K562 (cell line): Measurements from ENCODE around the gene DYNC1H1. TPM values are rescaled to one million over a fixed set of nuclear protein-coding genes. Genes with fewer than 3 reads are reported as not detected.
A peak's percentile ranks its signal among the peaks of the same experiment; 100 is the strongest.

ENCODE experiments used
- BHLHE40 ChIP-seq: IDR thresholded peaks from 2 replicates; pipeline ENCODE4 v1.6.1; 2011; ENCODE audit warnings: low read length, improper control_type of control experiment
- CBFB ChIP-seq: sonication (generic); formaldehyde crosslinking; IDR thresholded peaks from 2 replicates; pipeline ENCODE4 v1.4.0; 2020; ENCODE audit warnings: mild to moderate bottlenecking, missing genetic modification reagents
- DACH1 ChIP-seq: fragments of 450-650 bp; IDR thresholded peaks from 2 replicates; pipeline ENCODE4 v1.6.1; 2018; ENCODE audit not compliant: partially characterized antibody
- GATAD2A ChIP-seq: fragments of 450-650 bp; IDR thresholded peaks from 2 replicates; pipeline ENCODE4 v1.6.1; 2017
- MYC ChIP-seq, 2 experiments: fragments of 250-450 bp in 1 of 2; sonication (Bioruptor Pico) in 1 of 2; IDR thresholded peaks; 2 replicates each; pipeline versions ENCODE4 v1.5.1 to v1.6.1; 2012 to 2021; ENCODE audit warnings: low read depth in 2 of 2, borderline replicate concordance in 1 of 2, improper control_type of control experiment in 1 of 2, low read length in 1 of 2, mild to moderate bottlenecking in 1 of 2, moderate library complexity in 1 of 2
- PHB2 ChIP-seq: fragments of 450-650 bp; IDR thresholded peaks from 2 replicates; pipeline ENCODE4 v1.6.1; 2017; ENCODE audit warnings: low read depth
- RFX1 ChIP-seq: fragments of 450-650 bp; IDR thresholded peaks from 2 replicates; pipeline ENCODE4 v1.6.1; 2016; ENCODE audit warnings: mild to moderate bottlenecking, moderate library complexity
- SRF ChIP-seq, 2 experiments: fragments of 250-450, 450-650 bp in 1 of 2; sonication (Bioruptor Pico) in 1 of 2; sonication (generic) in 1 of 2; formaldehyde crosslinking; IDR thresholded peaks; 2 replicates each; pipeline versions ENCODE4 v1.5.0 to v1.5.1; 2020 to 2022; ENCODE audit warnings: mild to moderate bottlenecking in 1 of 2, missing genetic modification reagents in 1 of 2
- TEAD1 ChIP-seq, 2 experiments: fragments of 450-650 bp in 1 of 2; sonication (generic) in 1 of 2; formaldehyde crosslinking; IDR thresholded peaks; 2 replicates each; pipeline versions ENCODE4 v1.4.0 to v1.8.0; 2020 to 2022; ENCODE audit warnings: mild to moderate bottlenecking in 2 of 2, missing genetic modification reagents in 1 of 2
- ZNF282 ChIP-seq: sonication (generic); formaldehyde crosslinking; IDR thresholded peaks from 2 replicates; pipeline ENCODE4 v1.8.1; 2023; ENCODE audit warnings: missing genetic modification reagents
- ZNF583 ChIP-seq: fragments of 250-450 bp; sonication (Bioruptor Pico); IDR thresholded peaks from 2 replicates; pipeline ENCODE4 v1.4.0; 2020
- polyA plus RNA-seq, 8 experiments: library from polyadenylated mRNA; depleted of rRNA in 4 of 8; stranded (reverse) in 5 of 8; unstranded in 3 of 8; fragments of >200 nt; fragmentation: Nextera tagmentation in 2 of 8; fragmentation: Illumina TruSeq in 1 of 8; extraction: Ambion mirVana in 2 of 8; extraction: Trizol in 1 of 8; gene quantifications; 2 replicates each; pipeline versions ENCODE4 v1.2.1 to v1.2.3, GENCODE V29; 2011 to 2014; ENCODE audit warnings: inconsistent platforms in 1 of 8, missing spikeins in 1 of 8
- total RNA-seq, 7 experiments: library from RNA; depleted of rRNA in 6 of 7; stranded (reverse); fragments of >200 nt in 6 of 7; fragmentation: Illumina TruSeq in 2 of 7; extraction: Trizol in 2 of 7; gene quantifications; 2 replicates each; pipeline versions ENCODE4 v1.2.1 to v1.2.3, GENCODE V29; 2011 to 2021; ENCODE audit warnings: low replicate concordance in 1 of 7
- TF ChIP-seq, protein P1 (sequence below), 2 experiments: IDR thresholded peaks; 2 replicates each; pipeline ENCODE4 v1.6.1; 2011; ENCODE audit warnings: borderline replicate concordance in 1 of 2, control low read depth in 1 of 2, low read depth in 1 of 2, low read length in 1 of 2, mild to moderate bottlenecking in 1 of 2, mixed read lengths in 1 of 2, moderate library complexity in 1 of 2; ENCODE audit not compliant: insufficient read depth in 1 of 2, insufficient read length in 1 of 2, poor library complexity in 1 of 2, severe bottlenecking in 1 of 2; ENCODE audit errors: extremely low read depth in 1 of 2
- TF ChIP-seq, protein P2 (sequence below): fragments of 450-650 bp; IDR thresholded peaks from 2 replicates; pipeline ENCODE4 v1.6.1; 2016; ENCODE audit warnings: antibody characterized with exemption
- TF ChIP-seq, protein P3 (sequence below), 2 experiments: IDR thresholded peaks in 1 of 2; conservative IDR thresholded peaks in 1 of 2; 2 replicates each; pipeline ENCODE4 v1.6.1; 2016; ENCODE audit warnings: low read depth in 2 of 2, mild to moderate bottlenecking in 1 of 2, missing compliant biosample characterization in 1 of 2, missing genetic modification characterization in 1 of 2, moderate library complexity in 1 of 2
- TF ChIP-seq, protein P4 (sequence below): sonication (generic); formaldehyde crosslinking; IDR thresholded peaks from 2 replicates; pipeline ENCODE4 v1.4.0; 2020; ENCODE audit warnings: mild to moderate bottlenecking, missing genetic modification reagents
- TF ChIP-seq, protein P5 (sequence below): fragments of 200-800 bp; sonication (Bioruptor generic); IDR thresholded peaks from 2 replicates; pipeline ENCODE4 v1.6.1; 2017; ENCODE audit warnings: missing genetic modification characterization, missing compliant biosample characterization

Gene DYNC1H1
- total and polyA plus RNA-seq, 9 of the 15 experiments (the other 6 are each of a cell fraction or from before 2014, with no cell fraction given): 31.9 to 335 (median 115) TPM

DNA sequence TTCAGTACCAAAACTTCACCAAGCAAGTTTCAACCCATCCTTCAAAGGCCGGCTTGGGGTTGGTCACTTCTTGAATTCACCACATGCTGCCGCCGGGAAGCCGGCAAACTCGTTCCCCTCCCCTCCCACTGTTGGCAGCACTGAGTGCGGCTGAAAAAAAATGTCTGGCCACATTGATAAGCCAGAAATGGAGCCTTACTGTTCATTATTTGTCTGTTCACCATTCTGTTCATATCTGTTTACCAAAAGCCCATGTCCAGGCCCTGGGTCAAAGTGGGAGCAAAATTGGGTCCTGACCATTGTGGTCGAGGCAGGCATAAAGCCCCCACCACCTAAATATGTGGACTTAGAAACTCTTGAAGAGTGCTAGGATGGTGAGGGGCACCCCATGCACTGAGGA is 129.7 kb downstream of the DYNC1H1 start (continued):
- TF ChIP-seq, protein P1, sequence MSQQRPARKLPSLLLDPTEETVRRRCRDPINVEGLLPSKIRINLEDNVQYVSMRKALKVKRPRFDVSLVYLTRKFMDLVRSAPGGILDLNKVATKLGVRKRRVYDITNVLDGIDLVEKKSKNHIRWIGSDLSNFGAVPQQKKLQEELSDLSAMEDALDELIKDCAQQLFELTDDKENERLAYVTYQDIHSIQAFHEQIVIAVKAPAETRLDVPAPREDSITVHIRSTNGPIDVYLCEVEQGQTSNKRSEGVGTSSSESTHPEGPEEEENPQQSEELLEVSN (IDR thresholded peaks at IDR 0.05; ENCODE audit: borderline replicate concordance in 1 of 2, extremely low read depth in 1 of 2, insufficient read depth in 1 of 2, insufficient read length in 1 of 2, low read depth in 1 of 2, low read length in 1 of 2, poor library complexity in 1 of 2, severe bottlenecking in 1 of 2): peak in 1 of 2 experiments; percentile 37
- TF ChIP-seq BHLHE40 (0 out of 2 replicates have a peak, but pooled peaks have one; percentile 5), ZNF282 (CRISPR knock-in tag) (no peak), RFX1 (no peak), CBFB (CRISPR knock-in tag) (no peak), GATAD2A (0 out of 2 replicates have a peak, but pooled peaks have one; percentile 56), ZNF583 (no peak), MYC (IDR thresholded peaks at IDR 0.05; ENCODE audit: low read depth, low read length) (peak; percentile 44; the same call in 1 of the 2 replicates), MYC (CRISPR knock-in tag; IDR thresholded peaks at IDR 0.05; ENCODE audit: borderline replicate concordance, low read depth) (no peak), DACH1 (no peak), PHB2 (no peak), TEAD1 (CRISPR knock-in tag; IDR thresholded peaks at IDR 0.05) (no peak), SRF (CRISPR knock-in tag; IDR thresholded peaks at IDR 0.05) (no peak)
- TF ChIP-seq, protein P2, sequence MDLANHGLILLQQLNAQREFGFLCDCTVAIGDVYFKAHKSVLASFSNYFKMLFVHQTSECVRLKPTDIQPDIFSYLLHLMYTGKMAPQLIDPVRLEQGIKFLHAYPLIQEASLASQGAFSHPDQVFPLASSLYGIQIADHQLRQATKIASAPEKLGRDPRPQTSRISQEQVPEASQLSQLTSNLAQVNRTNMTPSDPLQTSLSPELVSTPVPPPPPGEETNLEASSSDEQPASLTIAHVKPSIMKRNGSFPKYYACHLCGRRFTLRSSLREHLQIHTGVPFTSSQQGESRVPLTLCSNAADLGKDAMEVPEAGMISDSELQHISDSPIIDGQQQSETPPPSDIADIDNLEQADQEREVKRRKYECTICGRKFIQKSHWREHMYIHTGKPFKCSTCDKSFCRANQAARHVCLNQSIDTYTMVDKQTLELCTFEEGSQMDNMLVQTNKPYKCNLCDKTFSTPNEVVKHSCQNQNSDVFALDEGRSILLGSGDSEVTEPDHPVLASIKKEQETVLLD: 0 out of 2 replicates have a peak, but pooled peaks have one; percentile 25
- TF ChIP-seq, protein P3, sequence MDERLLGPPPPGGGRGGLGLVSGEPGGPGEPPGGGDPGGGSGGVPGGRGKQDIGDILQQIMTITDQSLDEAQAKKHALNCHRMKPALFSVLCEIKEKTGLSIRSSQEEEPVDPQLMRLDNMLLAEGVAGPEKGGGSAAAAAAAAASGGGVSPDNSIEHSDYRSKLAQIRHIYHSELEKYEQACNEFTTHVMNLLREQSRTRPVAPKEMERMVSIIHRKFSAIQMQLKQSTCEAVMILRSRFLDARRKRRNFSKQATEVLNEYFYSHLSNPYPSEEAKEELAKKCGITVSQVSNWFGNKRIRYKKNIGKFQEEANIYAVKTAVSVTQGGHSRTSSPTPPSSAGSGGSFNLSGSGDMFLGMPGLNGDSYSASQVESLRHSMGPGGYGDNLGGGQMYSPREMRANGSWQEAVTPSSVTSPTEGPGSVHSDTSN (CRISPR knock-in tag; IDR thresholded peaks at IDR 0.05; ENCODE audit: low read depth): no peak
- TF ChIP-seq, protein P3 (tag; conservative IDR thresholded peaks at IDR 0.05; ENCODE audit: low read depth): no peak
- TF ChIP-seq, protein P4, sequence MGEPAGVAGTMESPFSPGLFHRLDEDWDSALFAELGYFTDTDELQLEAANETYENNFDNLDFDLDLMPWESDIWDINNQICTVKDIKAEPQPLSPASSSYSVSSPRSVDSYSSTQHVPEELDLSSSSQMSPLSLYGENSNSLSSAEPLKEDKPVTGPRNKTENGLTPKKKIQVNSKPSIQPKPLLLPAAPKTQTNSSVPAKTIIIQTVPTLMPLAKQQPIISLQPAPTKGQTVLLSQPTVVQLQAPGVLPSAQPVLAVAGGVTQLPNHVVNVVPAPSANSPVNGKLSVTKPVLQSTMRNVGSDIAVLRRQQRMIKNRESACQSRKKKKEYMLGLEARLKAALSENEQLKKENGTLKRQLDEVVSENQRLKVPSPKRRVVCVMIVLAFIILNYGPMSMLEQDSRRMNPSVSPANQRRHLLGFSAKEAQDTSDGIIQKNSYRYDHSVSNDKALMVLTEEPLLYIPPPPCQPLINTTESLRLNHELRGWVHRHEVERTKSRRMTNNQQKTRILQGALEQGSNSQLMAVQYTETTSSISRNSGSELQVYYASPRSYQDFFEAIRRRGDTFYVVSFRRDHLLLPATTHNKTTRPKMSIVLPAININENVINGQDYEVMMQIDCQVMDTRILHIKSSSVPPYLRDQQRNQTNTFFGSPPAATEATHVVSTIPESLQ (CRISPR knock-in tag): no peak
- TF ChIP-seq, protein P5, sequence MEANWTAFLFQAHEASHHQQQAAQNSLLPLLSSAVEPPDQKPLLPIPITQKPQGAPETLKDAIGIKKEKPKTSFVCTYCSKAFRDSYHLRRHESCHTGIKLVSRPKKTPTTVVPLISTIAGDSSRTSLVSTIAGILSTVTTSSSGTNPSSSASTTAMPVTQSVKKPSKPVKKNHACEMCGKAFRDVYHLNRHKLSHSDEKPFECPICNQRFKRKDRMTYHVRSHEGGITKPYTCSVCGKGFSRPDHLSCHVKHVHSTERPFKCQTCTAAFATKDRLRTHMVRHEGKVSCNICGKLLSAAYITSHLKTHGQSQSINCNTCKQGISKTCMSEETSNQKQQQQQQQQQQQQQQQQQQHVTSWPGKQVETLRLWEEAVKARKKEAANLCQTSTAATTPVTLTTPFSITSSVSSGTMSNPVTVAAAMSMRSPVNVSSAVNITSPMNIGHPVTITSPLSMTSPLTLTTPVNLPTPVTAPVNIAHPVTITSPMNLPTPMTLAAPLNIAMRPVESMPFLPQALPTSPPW (CRISPR knock-in tag): peak; percentile 31; the same call in 1 of the 2 replicates
